ENCODE results near the gene ZSCAN26.

The ZSCAN26 gene

DNA sequence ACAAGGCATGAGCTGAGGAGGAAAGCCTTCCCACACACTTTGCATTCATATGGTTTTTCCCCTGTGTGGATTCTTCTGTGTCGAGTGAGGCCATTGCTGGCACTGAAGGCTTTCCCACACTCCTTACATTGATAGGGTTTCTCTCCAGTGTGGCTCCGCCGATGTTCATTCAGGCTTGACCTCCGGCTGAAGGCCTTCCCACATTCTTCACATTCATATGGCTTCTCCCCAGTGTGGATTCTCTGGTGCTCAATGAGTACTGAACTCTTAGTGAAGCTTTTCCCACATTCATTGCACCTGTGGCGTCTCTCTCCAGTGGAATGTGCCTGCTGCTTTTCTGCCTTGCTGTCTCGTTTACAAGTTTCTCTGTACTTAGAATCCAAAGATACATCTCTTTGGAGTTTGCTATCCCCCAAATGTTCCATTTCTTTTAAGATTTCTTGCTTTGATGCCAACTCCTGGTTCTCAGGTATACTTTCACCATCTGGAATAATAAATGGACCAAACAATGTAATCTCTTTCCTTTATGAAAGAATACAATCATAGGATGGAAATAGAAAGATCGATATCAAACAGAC, 59.5 kb downstream of the ZSCAN26 start:
- no peak for DNase-seq

All from NCI-H1436 treated with DMSO at 0.1 percent for 48 hours (cell line).